ENCODE data around the gene PGP.

- TF ChIP-seq, protein P1, sequence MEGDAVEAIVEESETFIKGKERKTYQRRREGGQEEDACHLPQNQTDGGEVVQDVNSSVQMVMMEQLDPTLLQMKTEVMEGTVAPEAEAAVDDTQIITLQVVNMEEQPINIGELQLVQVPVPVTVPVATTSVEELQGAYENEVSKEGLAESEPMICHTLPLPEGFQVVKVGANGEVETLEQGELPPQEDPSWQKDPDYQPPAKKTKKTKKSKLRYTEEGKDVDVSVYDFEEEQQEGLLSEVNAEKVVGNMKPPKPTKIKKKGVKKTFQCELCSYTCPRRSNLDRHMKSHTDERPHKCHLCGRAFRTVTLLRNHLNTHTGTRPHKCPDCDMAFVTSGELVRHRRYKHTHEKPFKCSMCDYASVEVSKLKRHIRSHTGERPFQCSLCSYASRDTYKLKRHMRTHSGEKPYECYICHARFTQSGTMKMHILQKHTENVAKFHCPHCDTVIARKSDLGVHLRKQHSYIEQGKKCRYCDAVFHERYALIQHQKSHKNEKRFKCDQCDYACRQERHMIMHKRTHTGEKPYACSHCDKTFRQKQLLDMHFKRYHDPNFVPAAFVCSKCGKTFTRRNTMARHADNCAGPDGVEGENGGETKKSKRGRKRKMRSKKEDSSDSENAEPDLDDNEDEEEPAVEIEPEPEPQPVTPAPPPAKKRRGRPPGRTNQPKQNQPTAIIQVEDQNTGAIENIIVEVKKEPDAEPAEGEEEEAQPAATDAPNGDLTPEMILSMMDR (IDR thresholded peaks at IDR 0.05): no peak
- TF ChIP-seq EP300 (IDR thresholded peaks at IDR 0.05) (no peak), POLR2A (IDR thresholded peaks at IDR 0.05) (no peak)
These were observed 32.7 kb downstream of the PGP start for GRCh38 chr16:2181952-2182351.
